ENCODE results near the gene GFPT2.

GFPT2 gene

DNA sequence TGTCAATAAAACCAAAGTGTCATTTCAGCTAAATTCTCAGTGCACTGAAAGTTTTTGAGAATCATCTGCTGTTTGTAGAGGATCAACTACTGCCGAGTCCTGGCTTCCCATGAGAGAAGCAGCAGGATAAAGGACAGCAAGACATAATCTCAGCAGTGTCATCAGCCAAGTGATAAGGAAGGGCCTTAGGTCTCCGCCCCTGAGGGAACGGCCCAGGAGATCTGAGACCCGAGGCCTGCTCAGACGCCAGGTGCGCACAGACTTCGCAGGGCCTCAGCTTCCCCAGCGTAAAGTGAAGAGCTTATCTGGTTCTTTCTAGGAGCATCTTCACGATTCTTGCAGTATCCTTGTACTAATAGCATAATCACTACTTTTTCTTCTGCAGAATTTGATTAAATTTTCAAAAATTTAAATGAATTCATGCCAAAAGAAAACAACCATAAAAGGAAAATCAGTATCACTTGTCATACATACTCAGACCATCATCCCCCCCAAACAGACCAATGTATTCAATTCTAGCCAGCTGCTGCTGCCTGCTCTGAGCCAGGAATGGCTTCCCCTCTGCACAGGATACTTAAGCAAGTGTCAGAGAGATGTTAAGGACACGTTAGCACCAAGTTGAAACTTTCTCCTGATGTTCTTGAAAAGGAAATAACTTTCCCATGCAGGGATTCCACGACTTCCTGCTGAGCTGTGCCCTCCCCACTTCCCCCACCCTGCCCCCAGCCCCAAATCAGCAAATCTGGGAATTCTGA lies 2.2 kb downstream of the GFPT2 start:
- no peak for DNase-seq (ENCODE audit: low spot score)

- DNase-seq (ENCODE audit: low spot score): no peak
These were observed 2.8 kb downstream of the GFPT2 start for GRCh38 chr5:180350296-180350695.

- no peak for DNase-seq (ENCODE audit: low spot score)
These were observed 3.7 kb downstream of the GFPT2 start for GRCh38 chr5:180349391-180349790.

GRCh38 chr5:180348336-180348735 lies 4.8 kb downstream of the GFPT2 start:
- no peak for DNase-seq (ENCODE audit: low spot score)

GRCh38 chr5:180347702-180348101 lies 5.4 kb downstream of the GFPT2 start:
- DNase-seq (ENCODE audit: low spot score): no peak

DNA sequence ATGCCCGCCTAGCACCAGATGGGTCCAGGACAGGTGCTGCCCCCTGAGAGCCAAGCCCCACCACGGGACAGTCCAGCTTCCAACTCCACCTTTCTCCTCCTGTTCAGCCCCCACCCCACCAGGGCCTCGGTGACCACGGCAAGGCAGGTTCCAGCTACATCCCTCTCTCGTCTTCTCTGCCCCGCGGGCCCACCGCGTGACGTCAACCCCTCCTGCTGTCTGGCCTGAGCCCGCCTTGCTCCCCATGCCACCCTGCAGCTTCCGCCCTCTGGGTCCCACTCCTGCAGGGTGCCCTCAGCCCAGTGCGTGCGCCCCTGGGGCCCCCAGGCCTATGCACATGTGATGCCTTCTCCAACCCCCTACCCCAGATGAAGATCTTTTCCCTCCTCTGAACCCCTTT lies 6.8 kb downstream of the GFPT2 start:
- no peak for DNase-seq (ENCODE audit: low spot score)

DNA sequence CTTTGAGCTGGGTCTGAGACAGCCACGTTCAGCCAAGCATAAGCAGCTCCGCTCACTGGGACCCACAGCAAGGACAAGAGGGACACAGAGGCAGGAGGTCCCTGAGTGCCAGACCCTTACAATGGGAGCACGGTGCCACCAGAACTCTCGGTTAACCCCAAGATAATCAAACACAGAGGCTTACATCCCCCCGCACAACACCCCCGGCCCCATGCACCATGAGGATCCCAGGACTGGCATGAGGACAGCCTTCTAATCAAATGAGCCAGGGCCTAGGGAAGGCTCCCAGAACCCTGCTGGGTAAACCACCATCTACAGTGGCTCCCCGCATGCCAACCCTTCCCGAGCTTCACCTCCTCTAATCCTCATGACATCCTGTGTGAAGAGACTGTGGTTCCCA lies 7.4 kb downstream of the GFPT2 start:
- no peak for DNase-seq (ENCODE audit: low spot score)

DNA sequence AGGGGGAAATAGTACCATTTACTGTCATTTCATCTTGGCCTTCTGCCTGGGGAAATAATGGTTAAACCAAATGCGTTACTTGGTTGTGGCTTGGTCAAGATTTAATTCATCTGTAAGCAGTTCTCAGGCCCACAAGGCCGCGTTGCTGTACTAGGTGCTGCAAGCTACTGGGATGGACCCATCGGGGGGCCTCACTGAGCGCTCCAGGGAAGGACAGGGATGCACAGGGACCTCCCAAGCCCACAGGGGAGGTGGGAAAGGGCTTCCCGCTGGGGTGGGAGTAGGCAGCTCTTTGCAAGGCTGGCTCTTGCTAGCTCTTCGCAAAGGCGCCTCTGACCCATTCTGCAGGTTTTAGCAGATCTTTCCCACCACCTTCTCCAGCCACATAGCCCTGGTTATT lies 8.0 kb downstream of the GFPT2 start:
- DNase-seq (ENCODE audit: low spot score): no peak

DNA sequence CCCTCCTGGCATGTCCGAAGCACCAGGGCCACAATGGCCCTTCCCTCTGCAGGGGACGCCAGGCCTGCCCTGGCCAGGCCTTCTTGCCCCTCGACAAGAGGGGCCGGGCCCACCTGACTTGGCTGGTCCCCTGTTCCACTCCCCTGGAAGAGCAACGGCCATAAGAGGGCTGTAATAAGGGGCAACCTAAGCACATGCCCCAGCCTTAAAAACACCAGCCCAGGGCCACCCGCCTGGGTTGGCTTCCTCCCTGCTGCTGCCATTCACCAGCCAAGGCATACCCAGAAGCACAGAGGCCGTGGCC lies 8.5 kb downstream of the GFPT2 start:
- no peak for DNase-seq (ENCODE audit: low spot score)

- no peak for DNase-seq (ENCODE audit: low spot score)
These were observed 9.1 kb downstream of the GFPT2 start for GRCh38 chr5:180343831-180344695.

DNA sequence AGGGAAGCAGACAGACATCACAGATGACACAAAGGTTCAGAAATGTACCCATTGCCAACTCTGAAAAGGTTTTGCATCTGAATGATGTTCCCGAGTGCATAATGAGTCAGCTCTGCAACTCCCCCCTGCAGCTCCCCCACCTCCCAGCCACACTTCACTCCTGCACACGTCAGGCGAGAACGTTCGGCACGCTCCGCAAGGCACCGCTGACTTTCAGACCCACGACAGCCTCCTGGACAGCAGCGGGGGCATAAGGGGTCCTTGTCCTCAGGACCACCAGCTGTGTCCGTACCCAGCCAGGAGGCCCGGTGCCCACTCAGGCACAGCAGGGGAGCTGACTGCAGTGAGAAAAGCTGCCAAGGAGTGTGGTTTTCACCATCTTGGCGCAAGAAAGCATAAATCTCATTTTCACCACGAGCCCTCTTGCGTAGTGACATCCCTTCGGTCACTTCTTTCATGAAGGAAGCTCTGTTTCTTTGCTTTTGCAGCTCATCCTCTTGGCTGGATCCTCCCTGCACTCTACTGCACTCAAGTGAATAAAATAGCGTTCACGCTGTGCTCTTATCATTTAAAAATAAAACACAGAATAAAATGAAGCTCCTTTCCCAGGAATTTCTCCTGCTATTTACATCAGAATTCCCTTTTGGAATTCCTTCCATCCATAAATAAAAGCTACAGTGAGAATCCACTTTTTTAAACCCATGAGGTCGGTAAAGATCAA lies 9.9 kb downstream of the GFPT2 start:
- no peak for DNase-seq (ENCODE audit: low spot score)

DNA sequence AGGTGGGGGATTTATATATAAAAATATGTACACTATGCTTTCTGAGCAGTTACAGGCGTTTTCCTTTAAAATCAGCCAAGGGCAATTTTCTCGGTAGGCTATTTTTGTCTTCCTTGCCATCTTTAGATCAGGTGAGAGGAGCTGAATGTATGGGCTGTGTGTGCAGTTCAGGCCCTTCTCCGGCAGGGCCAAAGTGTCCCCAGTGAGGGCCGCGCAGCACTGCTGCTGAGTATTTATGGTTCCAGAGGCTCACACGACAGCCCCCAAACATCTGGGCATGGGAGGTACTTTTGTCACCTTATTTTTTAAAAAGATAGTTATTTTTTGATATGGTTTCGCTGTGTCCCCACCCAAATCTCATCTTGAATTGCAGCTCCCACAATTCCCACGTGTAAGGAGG lies 11.5 kb downstream of the GFPT2 start:
- no peak for DNase-seq (ENCODE audit: low spot score)

DNA sequence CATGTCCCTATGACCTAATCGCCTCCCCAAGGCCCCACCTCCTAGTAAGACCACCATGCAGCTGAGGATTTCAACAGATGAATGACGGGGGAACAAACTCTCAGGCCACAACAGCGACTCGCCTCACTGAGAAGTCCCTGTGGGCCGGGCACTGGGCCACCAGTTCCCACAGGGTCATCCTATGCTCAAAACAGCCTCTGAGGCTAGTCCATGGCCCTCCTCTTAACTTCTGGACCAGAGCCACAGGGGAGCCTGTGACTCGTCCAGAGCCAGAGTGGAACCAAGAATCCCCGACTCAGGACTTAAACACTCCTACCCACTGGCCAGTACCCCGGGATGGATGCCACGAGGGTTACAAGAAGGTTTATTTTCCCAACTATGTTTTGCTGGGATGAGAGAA lies 12.3 kb downstream of the GFPT2 start:
- DNase-seq (ENCODE audit: low spot score): no peak

GRCh38 chr5:180339583-180340183 lies 13.5 kb downstream of the GFPT2 start:
- DNase-seq (ENCODE audit: low spot score): no peak

GRCh38 chr5:180338001-180338707 lies 15.0 kb downstream of the GFPT2 start:
- DNase-seq (ENCODE audit: low spot score): no peak

DNA sequence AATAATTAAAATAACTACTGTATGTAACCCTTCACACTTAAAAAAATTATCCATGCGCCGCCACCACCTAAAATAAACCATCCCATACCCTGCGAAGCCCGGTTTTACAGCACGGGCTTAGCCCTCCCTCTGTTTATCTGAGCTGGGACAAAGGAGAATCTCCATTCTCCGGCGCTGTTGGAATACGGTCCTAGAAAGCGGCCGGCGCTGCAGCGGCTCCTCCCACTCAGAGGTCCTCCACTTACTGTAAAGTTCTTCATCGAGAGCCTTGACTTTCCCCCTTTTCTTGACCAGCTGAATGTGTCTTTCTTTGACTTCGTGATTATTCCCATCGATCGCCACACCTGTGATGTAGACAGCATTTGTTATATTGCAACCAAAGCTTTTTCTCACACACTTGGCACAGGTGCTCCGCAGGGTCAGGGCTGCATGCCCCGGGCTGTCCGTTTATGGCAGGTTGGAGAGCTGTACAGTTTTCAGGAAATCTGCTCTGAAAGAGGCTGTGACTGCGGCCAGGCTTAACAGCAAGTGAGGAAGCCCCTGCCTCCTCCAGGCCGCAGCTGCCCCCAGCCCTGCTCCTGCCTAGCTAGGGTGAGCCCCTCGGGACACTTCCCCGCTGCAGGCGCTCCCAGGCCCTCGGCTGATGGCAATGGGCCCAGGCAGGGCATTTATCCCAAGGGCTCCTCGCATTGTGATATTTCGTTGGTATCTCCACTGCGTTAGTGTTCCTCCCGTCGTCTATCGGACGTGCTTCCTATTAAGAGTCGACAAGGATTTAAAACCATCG lies 16.7 kb downstream of the GFPT2 start:
- no peak for DNase-seq (ENCODE audit: low spot score)

DNA sequence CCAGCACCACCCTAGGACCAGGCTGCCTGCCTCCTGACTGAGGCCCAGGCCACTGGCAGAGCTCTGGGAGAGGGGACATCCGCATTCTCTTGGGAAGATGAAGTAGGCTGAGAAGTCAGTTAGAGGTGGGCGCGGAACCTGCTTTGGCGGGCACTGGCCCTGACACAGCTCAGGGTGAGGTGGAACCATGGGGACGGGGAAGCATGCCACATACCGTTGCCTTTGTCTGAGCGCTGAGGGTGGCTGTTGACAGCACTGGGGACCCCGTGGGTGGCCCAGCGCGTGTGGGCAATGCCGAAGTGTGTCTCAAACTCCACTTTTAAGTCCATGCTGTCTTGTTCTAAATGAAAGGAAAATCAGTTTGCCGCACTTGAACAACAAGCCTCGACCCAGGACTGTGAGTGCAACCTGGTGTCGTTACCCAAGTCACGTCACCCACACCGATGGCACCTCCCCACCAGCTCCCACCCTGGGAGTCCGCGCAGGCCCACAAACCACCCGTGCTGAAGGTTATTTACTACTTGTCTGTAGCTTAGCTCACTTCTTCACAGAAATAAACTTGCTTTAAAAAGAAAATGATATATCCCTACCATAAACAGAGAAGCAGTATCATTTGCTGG lies 17.4 kb downstream of the GFPT2 start:
- DNase-seq (ENCODE audit: low spot score): no peak

GRCh38 chr5:180334751-180335613 lies 18.2 kb downstream of the GFPT2 start:
- DNase-seq (ENCODE audit: low spot score): no peak

- no peak for DNase-seq (ENCODE audit: low spot score)
These were observed 19.0 kb downstream of the GFPT2 start for GRCh38 chr5:180334176-180334575.

DNA sequence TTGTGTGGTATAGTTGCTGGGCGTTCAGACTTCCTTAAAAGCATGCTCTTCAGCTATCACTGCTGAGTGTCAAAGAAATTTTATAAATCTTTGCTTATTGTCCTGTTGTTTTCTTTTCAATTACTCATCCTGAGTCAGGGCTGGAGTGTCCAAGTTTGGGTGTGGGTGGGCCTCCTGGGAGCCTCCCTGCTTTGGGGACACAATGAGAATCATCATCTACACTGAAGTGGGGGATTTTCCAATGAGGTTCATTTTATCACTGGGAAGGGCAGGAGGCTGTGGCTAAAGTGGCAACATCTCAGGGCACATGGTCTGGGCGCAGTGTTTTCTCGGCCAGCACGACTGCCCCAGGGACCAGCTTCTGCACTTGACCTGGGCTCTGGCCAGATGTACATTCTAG lies 19.5 kb downstream of the GFPT2 start:
- no peak for DNase-seq (ENCODE audit: low spot score)

All from left forelimb (tissue), 1 donor.